IMR-90 (cell line): Measurements from ENCODE around the gene CDC73. TPM values are rescaled to one million over a fixed set of nuclear protein-coding genes. Genes with fewer than 3 reads are reported as not detected.

ENCODE experiments used
- ATAC-seq: fragments of 200-7000 bp; cut with Tn5 transposase; 2 replicates; pipeline ENCODE4 v1.9.1; 2020; ENCODE audit warnings: low read depth, mild to moderate bottlenecking, moderate library complexity
- BruUV-seq: library from RNA; stranded (reverse); fragments of 400-500 nt; replicated peaks from 2 replicates; lab custom pipeline; 2021; lab: Mats Ljungman, UMichigan
- CTCF ChIA-PET: fragments of 300-600 bp; formaldehyde crosslinking; extraction: SDS; loops from one replicate; lab custom pipeline; 2021; ENCODE audit warnings: antibody characterized with exemption; lab: Yijun Ruan, JAX
- POLR2A ChIA-PET: fragments of 300-600 bp; sonication (Branson Sonifier 250); formaldehyde crosslinking; loops from one replicate; lab custom pipeline; 2022; ENCODE audit warnings: antibody characterized with exemption; ENCODE audit not compliant: unreplicated experiment; lab: Charles Lee
- DNase-seq: peaks from one replicate; pipeline ENCODE4 v3.0.0; 2013
- H2AFZ ChIP-seq: replicated peaks from 2 replicates; pipeline ENCODE3; 2013; ENCODE audit warnings: low read length, mild to moderate bottlenecking; ENCODE audit not compliant: poor library complexity
- H2AK5ac ChIP-seq: 2 replicates; pipeline ENCODE4 v1.6.1; 2013; ENCODE audit warnings: low read depth, low read length, inconsistent platforms
- H2AK9ac ChIP-seq: replicated peaks from 2 replicates; pipeline ENCODE3; 2013; ENCODE audit warnings: mild to moderate bottlenecking, low read depth, low read length, moderate library complexity; ENCODE audit not compliant: poor library complexity
- H2BK120ac ChIP-seq: 2 replicates; pipeline ENCODE4 v1.6.1; 2013; ENCODE audit warnings: low read depth, low read length, inconsistent platforms
- H2BK15ac ChIP-seq: 3 replicates; pipeline ENCODE4 v1.6.1; 2013; ENCODE audit warnings: low read depth, low read length, inconsistent platforms
- H2BK20ac ChIP-seq: 2 replicates; pipeline ENCODE4 v1.6.1; 2013; ENCODE audit warnings: low read depth, mild to moderate bottlenecking, inconsistent platforms, low read length, moderate library complexity
- H2BK5ac ChIP-seq: 2 replicates; pipeline ENCODE4 v1.6.1; 2013; ENCODE audit warnings: mild to moderate bottlenecking, low read depth, low read length, inconsistent platforms; ENCODE audit not compliant: poor library complexity, severe bottlenecking
- H3K14ac ChIP-seq: replicated peaks from 2 replicates; pipeline ENCODE4 v1.6.1; 2013; ENCODE audit warnings: low read depth, low read length, inconsistent platforms
- H3K18ac ChIP-seq: 2 replicates; pipeline ENCODE4 v1.6.1; 2013; ENCODE audit warnings: low read depth, low read length, control low read depth
- H3K23ac ChIP-seq: 2 replicates; pipeline ENCODE4 v1.6.1; 2013; ENCODE audit warnings: low read depth, low read length, inconsistent platforms
- H3K27ac ChIP-seq: 2 replicates; pipeline ENCODE4 v1.5.1; 2013; ENCODE audit warnings: mild to moderate bottlenecking, control low read depth, low read length; ENCODE audit not compliant: insufficient read depth
- H3K27me3 ChIP-seq: 2 replicates; pipeline ENCODE4 v1.6.1; 2013; ENCODE audit warnings: low read length; ENCODE audit not compliant: control insufficient read depth, insufficient read depth
- H3K36me3 ChIP-seq: 2 replicates; pipeline ENCODE4 v1.6.1; 2013; ENCODE audit warnings: low read length, mixed read lengths; ENCODE audit not compliant: control insufficient read depth, insufficient read depth
- H3K4ac ChIP-seq: 2 replicates; pipeline ENCODE4 v1.6.1; 2013; ENCODE audit warnings: low read depth, low read length, inconsistent platforms
- H3K4me1 ChIP-seq: 2 replicates; pipeline ENCODE4 v1.6.1; 2013; ENCODE audit warnings: low read length, mixed read lengths; ENCODE audit not compliant: control insufficient read depth, insufficient read depth
- H3K4me2 ChIP-seq: 2 replicates; pipeline ENCODE4 v1.6.1; 2013; ENCODE audit warnings: low read depth, mild to moderate bottlenecking, control low read depth, low read length, moderate library complexity
- H3K4me3 ChIP-seq: 2 replicates; pipeline ENCODE4 v1.5.1; 2013; ENCODE audit warnings: low read depth, mild to moderate bottlenecking, control low read depth, low read length, moderate library complexity; ENCODE audit not compliant: insufficient read depth
- H3K56ac ChIP-seq: 2 replicates; pipeline ENCODE4 v1.6.1; 2013; ENCODE audit warnings: low read length, inconsistent platforms; ENCODE audit not compliant: insufficient read depth; ENCODE audit errors: extremely low read depth
- H3K79me1 ChIP-seq, 2 experiments: 2 replicates each; pipeline ENCODE4 v1.6.1; 2013; ENCODE audit warnings: low read length in 2 of 2, inconsistent platforms in 1 of 2, low read depth in 1 of 2
- H3K9ac ChIP-seq: 2 replicates; pipeline ENCODE4 v1.6.1; 2013; ENCODE audit warnings: low read depth, low read length, control low read depth
- H3K9me1 ChIP-seq: 2 replicates; pipeline ENCODE4 v1.6.1; 2013; ENCODE audit warnings: low read length, inconsistent platforms; ENCODE audit not compliant: insufficient read depth
- H3K9me3 ChIP-seq: 2 replicates; pipeline ENCODE4 v1.6.1; 2013; ENCODE audit warnings: low read length; ENCODE audit not compliant: control insufficient read depth, insufficient read depth
- H4K20me1 ChIP-seq: 2 replicates; pipeline ENCODE4 v1.6.1; 2013; ENCODE audit warnings: low read length, inconsistent platforms; ENCODE audit not compliant: insufficient read depth
- H4K5ac ChIP-seq: 2 replicates; pipeline ENCODE4 v1.6.1; 2013; ENCODE audit warnings: mild to moderate bottlenecking, low read depth, low read length, control low read depth
- H4K8ac ChIP-seq, 2 experiments: 2 replicates each; pipeline ENCODE4 v1.6.1; 2013; ENCODE audit warnings: low read depth in 2 of 2, low read length in 2 of 2, control low read depth in 1 of 2, inconsistent platforms in 1 of 2
- H4K91ac ChIP-seq: 2 replicates; pipeline ENCODE4 v1.6.1; 2013; ENCODE audit warnings: low read depth, low read length, inconsistent platforms; ENCODE audit not compliant: insufficient read depth
- CHD1 ChIP-seq: IDR thresholded peaks from 2 replicates; pipeline ENCODE4 v1.6.1; 2012; ENCODE audit warnings: low read depth, low read length, improper control_type of control experiment
- ELK1 ChIP-seq: fragments of 150-350 bp; IDR thresholded peaks from 2 replicates; pipeline ENCODE4 v1.6.1; 2016; ENCODE audit warnings: low read depth, mild to moderate bottlenecking, low read length, moderate library complexity, borderline replicate concordance
- FOS ChIP-seq: fragments of 150-350 bp; IDR thresholded peaks from 2 replicates; pipeline ENCODE4 v1.6.1; 2016; ENCODE audit warnings: low read depth, low read length
- MAFK ChIP-seq: IDR thresholded peaks from 2 replicates; pipeline ENCODE4 v1.6.1; 2012; ENCODE audit warnings: low read depth, low read length, improper control_type of control experiment
- MAZ ChIP-seq: IDR thresholded peaks from 2 replicates; pipeline ENCODE4 v1.6.1; 2012; ENCODE audit warnings: low read depth, mild to moderate bottlenecking, low read length, improper control_type of control experiment, moderate library complexity, borderline replicate concordance
- RAD21 ChIP-seq: IDR thresholded peaks from 2 replicates; pipeline ENCODE4 v1.6.1; 2012; ENCODE audit warnings: low read length, improper control_type of control experiment
- dilution Hi-C: fragments of 300-500 bp; cut with HindIII; formaldehyde crosslinking; loops from one replicate; pipeline ENCODE4 v1.14.3; 2018; ENCODE audit warnings: low sequenced_read_pairs; ENCODE audit not compliant: unreplicated experiment
- in situ Hi-C: fragments of 300-500 bp; cut with MboI; formaldehyde crosslinking; loops from 3 replicates; pipeline ENCODE4 v1.14.3; 2019; ENCODE audit warnings: low sequenced_read_pairs, inconsistent platforms, mixed read lengths
- intact Hi-C: fragments of 100-400 bp; cut with micrococcal nuclease; formaldehyde crosslinking; loops from 2 replicates; pipeline ENCODE4 v1.10.0; 2022
- polyA plus RNA-seq, 3 experiments: library from polyadenylated mRNA; depleted of rRNA; stranded (reverse); fragments of >200 nt; gene quantifications; 2 replicates each; pipeline ENCODE4 v1.2.3, GENCODE V29; 2012; ENCODE audit warnings: low replicate concordance in 1 of 3
- total RNA-seq: library from RNA; depleted of rRNA; stranded (reverse); fragments of >200 nt; gene quantifications from 2 replicates; pipeline ENCODE4 v1.2.3, GENCODE V29; 2012

The CDC73 gene
- total and polyA plus RNA-seq, 2 of the 4 experiments (the other 2 are of a cell fraction), result 22.1 to 29.6 TPM

DNA sequence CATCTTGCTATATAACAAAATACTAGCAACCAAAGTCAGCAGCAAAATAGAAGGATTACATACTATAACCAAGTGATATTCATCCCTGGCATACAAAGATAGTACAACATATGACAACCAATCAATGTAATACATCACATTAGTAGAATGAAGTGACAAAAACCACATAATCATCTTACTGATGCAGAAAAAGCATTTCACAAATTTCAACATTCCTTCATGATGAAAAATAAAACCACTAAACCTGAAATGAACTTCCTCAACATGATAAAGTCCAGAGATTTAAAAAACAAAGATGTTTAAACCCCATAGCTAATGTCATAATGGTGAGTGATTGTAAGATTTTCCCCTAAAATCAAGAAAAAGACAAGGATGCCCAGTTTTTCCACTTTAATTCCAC lies 43.8 kb upstream of the CDC73 start:
- intact Hi-C loops, result no loop called here
- Histone ChIP-seq H4K8ac (no peak overlapping the region), H2AK5ac (no peak overlapping the region), H3K14ac (no peak overlapping the region), H3K18ac (no peak overlapping the region), H3K27ac (no peak overlapping the region), H2BK15ac (no peak overlapping the region), H3K27me3 (no peaks in the 10 kb centered on the region), H2BK120ac (no peak overlapping the region), H2BK20ac (no peak overlapping the region), H3K4me1 (no peaks in the 10 kb centered on the region), H2BK5ac (no peak overlapping the region), H3K36me3 (peaks cover 18% of the 10 kb centered on the region), H4K91ac (no peak overlapping the region), H3K4ac (no peak overlapping the region), H3K9ac (no peak overlapping the region), H3K79me1 (peaks cover 0 to 23% of the 10 kb centered on the region in 2 experiments; a peak in 3 of 4 replicates), H2AFZ (no peak overlapping the region), H3K9me1 (peaks cover 2% of the 10 kb centered on the region; the same call in 1 of the 2 replicates), H3K9me3 (no peaks in the 10 kb centered on the region), H3K4me3 (no peak overlapping the region), H3K4me2 (no peak overlapping the region), H3K23ac (no peak overlapping the region), H4K20me1 (no peaks in the 10 kb centered on the region), H4K5ac (no peak overlapping the region), H3K56ac (no peak overlapping the region), H2AK9ac (no peak overlapping the region)
- no peak for TF ChIP-seq MAZ
- TF ChIP-seq ELK1, result no peak
- no peak for TF ChIP-seq RAD21
- no peak for TF ChIP-seq FOS
- TF ChIP-seq CHD1, result no peak
- no peak for TF ChIP-seq MAFK
- dilution Hi-C loops, result no loop called here
- ATAC-seq (no peak), DNase-seq (no peak)
- in situ Hi-C loops, result no loop called here
- BruUV-seq, result no TSS peak
- ChIA-PET CTCF (no interaction called here), POLR2A (no interaction called here)
